Measurements from ENCODE around the gene REG3A. TPM values are rescaled to one million over a fixed set of nuclear protein-coding genes. Genes with fewer than 3 reads are reported as not detected.

REG3A gene
- total RNA-seq, result not detected

DNA sequence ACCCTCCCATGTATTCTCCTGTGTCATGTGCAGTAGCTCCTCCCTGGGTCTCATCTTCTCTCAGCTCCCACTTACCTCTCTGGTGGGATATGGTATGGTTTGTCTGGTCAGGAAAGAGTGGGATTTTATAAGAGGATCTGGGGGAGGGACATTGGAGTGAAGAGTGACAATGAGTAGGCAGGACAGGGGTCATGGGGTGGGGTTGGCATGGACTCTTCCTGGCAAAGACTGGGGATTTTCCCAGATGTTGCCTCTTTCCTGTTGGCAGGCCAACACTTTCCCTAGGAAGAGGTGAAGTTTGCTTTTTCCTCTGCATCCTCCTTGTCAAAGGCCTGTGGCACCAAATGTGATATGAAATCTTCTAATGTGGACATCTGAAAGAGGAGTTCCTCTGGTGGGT lies at the start of gene REG3A:
Gene REG3A, minus strand, starts transcription at position 101 of the 400 bp plus-strand sequence. CDS start 348 bp downstream, outside the sequence.
- DNase-seq (ENCODE audit: low spot score) (no peak), ATAC-seq (ENCODE audit: low FRiP score) (no peak)
- TF ChIP-seq, protein P1, sequence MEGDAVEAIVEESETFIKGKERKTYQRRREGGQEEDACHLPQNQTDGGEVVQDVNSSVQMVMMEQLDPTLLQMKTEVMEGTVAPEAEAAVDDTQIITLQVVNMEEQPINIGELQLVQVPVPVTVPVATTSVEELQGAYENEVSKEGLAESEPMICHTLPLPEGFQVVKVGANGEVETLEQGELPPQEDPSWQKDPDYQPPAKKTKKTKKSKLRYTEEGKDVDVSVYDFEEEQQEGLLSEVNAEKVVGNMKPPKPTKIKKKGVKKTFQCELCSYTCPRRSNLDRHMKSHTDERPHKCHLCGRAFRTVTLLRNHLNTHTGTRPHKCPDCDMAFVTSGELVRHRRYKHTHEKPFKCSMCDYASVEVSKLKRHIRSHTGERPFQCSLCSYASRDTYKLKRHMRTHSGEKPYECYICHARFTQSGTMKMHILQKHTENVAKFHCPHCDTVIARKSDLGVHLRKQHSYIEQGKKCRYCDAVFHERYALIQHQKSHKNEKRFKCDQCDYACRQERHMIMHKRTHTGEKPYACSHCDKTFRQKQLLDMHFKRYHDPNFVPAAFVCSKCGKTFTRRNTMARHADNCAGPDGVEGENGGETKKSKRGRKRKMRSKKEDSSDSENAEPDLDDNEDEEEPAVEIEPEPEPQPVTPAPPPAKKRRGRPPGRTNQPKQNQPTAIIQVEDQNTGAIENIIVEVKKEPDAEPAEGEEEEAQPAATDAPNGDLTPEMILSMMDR (IDR thresholded peaks at IDR 0.05), result no peak

DNA sequence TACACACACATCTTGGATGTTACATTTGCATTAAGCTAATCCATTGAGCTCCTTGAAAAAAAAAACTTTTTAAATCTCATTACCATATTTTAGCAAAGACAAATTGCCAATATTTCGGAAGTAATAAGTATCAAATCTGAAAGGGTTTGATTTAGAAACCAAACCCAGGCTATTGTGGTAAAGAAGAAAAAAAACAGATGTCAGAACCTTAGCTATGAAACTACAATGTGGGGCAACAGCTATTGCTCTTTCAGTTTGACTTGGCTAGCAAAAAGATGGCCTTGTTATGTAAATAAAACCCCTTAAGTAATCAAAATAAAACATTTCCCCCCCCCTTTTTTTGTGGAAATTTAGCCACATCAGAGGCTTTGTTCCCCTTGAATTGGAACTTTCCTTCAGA lies 41.2 kb upstream of the REG3A start:
- DNase-seq (ENCODE audit: low spot score) (no peak), ATAC-seq (ENCODE audit: low FRiP score) (no peak)
- TF ChIP-seq, protein P1 (IDR thresholded peaks at IDR 0.05), result no peak

DNA sequence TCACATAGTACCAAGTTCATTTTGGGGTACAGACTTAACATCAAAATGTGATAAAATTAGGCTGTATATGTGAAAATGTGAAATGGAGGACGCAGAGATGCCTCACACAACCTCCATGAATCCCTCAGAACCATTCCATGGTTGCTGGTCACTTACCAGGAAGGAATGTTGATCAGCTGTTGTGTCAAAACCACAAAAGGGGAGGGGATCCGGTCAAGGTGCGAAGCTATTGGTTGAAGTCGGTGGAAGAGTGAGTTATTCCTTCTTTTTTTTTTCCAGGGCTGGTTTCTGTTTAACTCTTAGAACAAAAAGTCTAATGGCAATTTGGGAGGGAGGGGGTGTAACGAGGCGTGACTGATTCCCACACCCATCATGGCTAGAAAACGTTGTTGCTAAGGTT lies 32.3 kb upstream of the REG3A start:
- TF ChIP-seq, protein P1 (IDR thresholded peaks at IDR 0.05), result no peak
- DNase-seq (ENCODE audit: low spot score), result no peak

DNA sequence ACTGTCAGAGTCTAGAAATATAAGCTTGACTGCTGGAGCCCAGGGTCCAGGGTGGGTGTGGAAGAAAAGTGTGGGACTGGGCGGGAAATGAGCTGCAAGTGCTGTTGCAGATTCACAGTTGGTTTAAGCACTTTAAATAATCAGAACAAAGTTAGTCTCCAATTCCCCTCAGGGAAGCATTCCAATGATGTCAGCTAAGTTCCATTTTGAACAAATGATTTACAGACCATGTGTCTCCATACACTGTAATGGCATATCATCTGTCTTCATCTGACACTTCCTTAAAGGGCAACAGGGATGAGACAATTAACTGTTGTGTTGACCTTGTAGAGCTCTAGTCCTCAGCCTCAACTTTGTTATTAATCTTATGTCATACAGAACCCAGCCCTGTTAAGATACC lies 31.5 kb upstream of the REG3A start:
- DNase-seq (ENCODE audit: low spot score), result no peak
- TF ChIP-seq, protein P1 (IDR thresholded peaks at IDR 0.05), result no peak
- ATAC-seq (ENCODE audit: low FRiP score), result no peak

More for the DNA sequence above, 32.3 kb upstream of the REG3A start:
- no peak for ATAC-seq (ENCODE audit: low FRiP score)

DNA sequence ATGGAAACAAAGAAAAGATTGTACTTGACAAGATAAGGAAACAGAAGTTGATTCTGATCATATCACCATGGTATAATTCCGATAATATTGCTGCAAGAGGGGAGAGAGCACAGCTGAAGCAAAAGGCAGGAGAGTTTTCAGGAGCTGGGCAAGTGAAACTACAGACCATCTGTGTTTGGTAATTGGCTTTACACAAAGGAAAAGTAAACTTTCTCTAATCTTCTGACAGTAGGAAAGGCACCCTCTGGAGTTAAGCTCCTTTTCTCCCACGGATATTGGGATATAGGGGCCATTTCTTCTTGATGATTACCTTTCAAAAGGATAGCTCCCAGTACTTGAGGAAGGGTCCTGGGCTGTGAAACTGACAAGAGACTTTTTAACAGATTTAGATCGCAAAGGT lies 29.9 kb upstream of the REG3A start:
- ATAC-seq (ENCODE audit: low FRiP score) (no peak), DNase-seq (ENCODE audit: low spot score) (no peak)
- TF ChIP-seq, protein P1 (IDR thresholded peaks at IDR 0.05), result no peak

DNA sequence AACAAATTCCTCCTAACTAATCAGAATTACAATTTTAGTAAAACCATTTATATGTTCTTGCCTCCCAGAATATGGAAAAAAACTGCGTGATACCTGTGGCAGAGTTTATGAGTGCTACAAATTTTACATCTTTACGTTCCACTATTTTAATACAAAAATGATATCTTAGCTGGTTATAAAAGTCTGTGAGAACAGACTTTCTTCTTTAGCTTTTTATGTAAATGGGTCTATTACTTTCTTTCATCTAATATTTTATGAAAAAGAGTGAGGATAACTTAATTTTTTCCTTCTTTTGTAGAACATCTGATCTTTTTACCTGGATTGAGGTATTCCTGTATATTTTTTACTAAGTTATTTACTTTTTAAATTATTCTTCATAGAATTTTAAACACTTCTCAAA lies 22.1 kb upstream of the REG3A start:
- ATAC-seq (ENCODE audit: low FRiP score) (no peak), DNase-seq (ENCODE audit: low spot score) (no peak)
- TF ChIP-seq, protein P1 (IDR thresholded peaks at IDR 0.05), result no peak

DNA sequence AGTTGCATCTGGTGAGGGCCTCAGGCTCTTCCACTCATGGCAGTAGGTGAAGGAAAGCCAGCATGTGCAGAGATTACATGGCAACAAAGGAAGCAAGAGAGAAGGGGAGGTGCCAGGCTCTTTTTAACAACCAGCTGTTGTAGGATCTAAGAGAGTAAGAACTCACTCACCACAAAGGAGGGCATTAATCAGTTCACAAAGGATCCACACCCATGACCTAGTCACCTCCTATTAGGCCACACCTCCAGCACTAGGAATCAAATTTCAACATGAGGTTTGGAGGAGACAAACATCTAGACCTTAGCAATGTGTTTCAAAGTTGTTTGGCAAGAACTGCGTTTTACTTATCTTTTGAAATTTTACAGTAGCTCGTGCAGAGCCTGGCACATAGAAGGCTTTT lies 20.5 kb upstream of the REG3A start:
- ATAC-seq (ENCODE audit: low FRiP score) (no peak), DNase-seq (ENCODE audit: low spot score) (no peak)
- TF ChIP-seq, protein P1 (IDR thresholded peaks at IDR 0.05), result no peak

All from omental fat pad (tissue), 4 donors.